HG03571 (cell line): ENCODE results near the gene NR2F2.

ENCODE experiments used
- ATAC-seq: cut with Tn5 transposase; IDR thresholded peaks from one replicate; pipeline ENCODE4 v1.9.1; 2021; ENCODE audit not compliant: unreplicated experiment

The NR2F2 gene

GRCh38 chr15:96352604-96353405 is 22.3 kb downstream of the NR2F2 start:
- no peak for ATAC-seq

- ATAC-seq: no peak
Observed at GRCh38 chr15:96353416-96353929, 23.0 kb downstream of the NR2F2 start.

- no peak for ATAC-seq
Observed at GRCh38 chr15:96353930-96354730, 23.6 kb downstream of the NR2F2 start.

- no peak for ATAC-seq
Observed at GRCh38 chr15:96354731-96355567, 24.4 kb downstream of the NR2F2 start.

GRCh38 chr15:96355568-96356187 is 25.2 kb downstream of the NR2F2 start:
- ATAC-seq: no peak

- peak; percentile 52 for ATAC-seq
Observed at GRCh38 chr15:96356494-96357455, 26.3 kb downstream of the NR2F2 start.

GRCh38 chr15:96358001-96358801 is 27.7 kb downstream of the NR2F2 start:
- no peak for ATAC-seq

- no peak for ATAC-seq
Observed at GRCh38 chr15:96358821-96359615, 28.5 kb downstream of the NR2F2 start.

GRCh38 chr15:96359616-96360521 is 29.4 kb downstream of the NR2F2 start:
- ATAC-seq: no peak

- ATAC-seq: no peak
Observed at GRCh38 chr15:96360581-96361308, 30.2 kb downstream of the NR2F2 start.

GRCh38 chr15:96361309-96362010 is 31.0 kb downstream of the NR2F2 start:
- ATAC-seq: no peak

GRCh38 chr15:96362011-96362754 is 31.7 kb downstream of the NR2F2 start:
- no peak for ATAC-seq

- no peak for ATAC-seq
Observed at GRCh38 chr15:96362755-96363651, 32.5 kb downstream of the NR2F2 start.

GRCh38 chr15:96363707-96364106 is 33.2 kb downstream of the NR2F2 start:
- ATAC-seq: no peak
